Small intestine (tissue), 7 donors: Measurements from ENCODE around the gene CLIC6. TPM values are rescaled to one million over a fixed set of nuclear protein-coding genes. Genes with fewer than 3 reads are reported as not detected.
"Not testable (repeated sequence)": the region's sequence is repeated elsewhere in the genome, so short reads cannot be mapped to it uniquely, and the experiment has no call there.

Experiments
- DNase-seq, 2 donors: peaks; one replicate each; pipeline versions ENCODE4 v3.0.0 to v3.0.0-alpha.2; 2013
- FAIRE-seq: peaks from 2 replicates; lab custom pipeline; 2012; peaks lifted over from hg19 to GRCh38; lab: Jason Lieb, UNC
- H3K27ac ChIP-seq, 3 donors: one replicate each; pipeline ENCODE4 v1.5.1; 2013; ENCODE audit warnings: low read length in 2 of 3, mild to moderate bottlenecking in 2 of 3, control low read depth in 1 of 3, inconsistent platforms in 1 of 3, low read depth in 1 of 3, moderate library complexity in 1 of 3
- H3K27me3 ChIP-seq, 3 donors: one replicate each; pipeline ENCODE4 v1.6.1; 2013; ENCODE audit warnings: low read length in 3 of 3, inconsistent platforms in 1 of 3; ENCODE audit not compliant: control insufficient read depth in 3 of 3, insufficient read depth in 3 of 3
- H3K36me3 ChIP-seq, 3 donors: one replicate each; pipeline ENCODE4 v1.6.1; 2013; ENCODE audit warnings: low read length in 3 of 3, inconsistent platforms in 1 of 3, low read depth in 1 of 3, mild to moderate bottlenecking in 1 of 3, moderate library complexity in 1 of 3; ENCODE audit not compliant: control insufficient read depth in 3 of 3, insufficient read depth in 2 of 3
- H3K4me1 ChIP-seq, 3 donors: one replicate each; pipeline ENCODE4 v1.6.1; 2013; ENCODE audit warnings: low read length in 2 of 3, inconsistent platforms in 1 of 3, low read depth in 1 of 3, mild to moderate bottlenecking in 1 of 3, moderate library complexity in 1 of 3; ENCODE audit not compliant: control insufficient read depth in 3 of 3, insufficient read depth in 2 of 3
- H3K4me3 ChIP-seq, 3 donors: one replicate each; pipeline ENCODE4 v1.5.1; 2013; ENCODE audit warnings: low read length in 3 of 3, control low read depth in 1 of 3, inconsistent platforms in 1 of 3, low read depth in 1 of 3, mild to moderate bottlenecking in 1 of 3, moderate library complexity in 1 of 3
- H3K9me3 ChIP-seq, 2 donors: one replicate each; pipeline ENCODE4 v1.6.1; 2013; ENCODE audit warnings: low read depth in 1 of 2, low read length in 1 of 2; ENCODE audit not compliant: control insufficient read depth in 2 of 2, insufficient read depth in 1 of 2
- WGBS, 3 donors: extraction: QIAGEN DNeasy Blood & Tissue Kit; methylation state at CpG; one replicate each; pipeline ENCODE4 v1.1.7; 2013; 5-methylcytosine and 5-hydroxymethylcytosine counted together
- polyA plus RNA-seq, 4 donors: library from polyadenylated mRNA; stranded (reverse) in 3 of 4; unstranded in 1 of 4; fragments of 200-250 nt in 3 of 4; fragments of 120-200 nt in 1 of 4; gene quantifications; one replicate each; pipeline versions ENCODE4 v1.2.1 to v1.2.3, GENCODE V29; 2013
- donor health status: healthy with polysubstance abuse.
- donor health status: control.
- donor health status: control.
- donor health status: Bipolar disorder and iron deficiency.
- donor health status: healthy.

CLIC6 gene
- polyA plus RNA-seq, 4 donors: 0.22 to 13.8 (median 2.0) TPM

- WGBS, 3 donors: 4 to 12% (median 8%) methylated on average over 41 to 74 of the region's 74 CpGs
- Histone ChIP-seq H3K27me3 (peaks cover 7 to 22% (median 9%) of the 10 kb centered on the region in 3 donors), H3K4me3 (peak overlapping the region; percentile 29 to 70 (median 52)), H3K9me3 (no peaks in the 10 kb centered on the region), H3K27ac (no peak overlapping the region), H3K4me1 (peaks cover 0 to 12% (median 0%) of the 10 kb centered on the region in 3 donors), H3K36me3 (no peaks in the 10 kb centered on the region)
- DNase-seq: peak in 1 of 2 donors; percentile 72
- no peak for FAIRE-seq
Observed at GRCh38 chr21:34669149-34669879, 520 bp downstream of the CLIC6 start.

DNA sequence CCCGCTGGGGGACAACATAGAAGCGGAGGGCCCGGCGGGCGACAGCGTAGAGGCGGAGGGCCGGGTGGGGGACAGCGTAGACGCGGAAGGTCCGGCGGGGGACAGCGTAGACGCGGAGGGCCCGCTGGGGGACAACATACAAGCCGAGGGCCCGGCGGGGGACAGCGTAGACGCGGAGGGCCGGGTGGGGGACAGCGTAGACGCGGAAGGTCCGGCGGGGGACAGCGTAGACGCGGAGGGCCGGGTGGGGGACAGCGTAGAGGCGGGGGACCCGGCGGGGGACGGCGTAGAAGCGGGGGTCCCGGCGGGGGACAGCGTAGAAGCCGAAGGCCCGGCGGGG is 1.1 kb downstream of the CLIC6 start:
- not testable (repeated sequence) for H3K36me3 ChIP-seq, H3K9me3 ChIP-seq, DNase-seq, FAIRE-seq
- peaks cover 7 to 22% (median 9%) of the 10 kb centered on the region in 3 donors for H3K27me3 ChIP-seq
- peaks cover 0 to 12% (median 0%) of the 10 kb centered on the region in 3 donors for H3K4me1 ChIP-seq
- H3K27ac ChIP-seq: peak overlapping the region in 1 of 3 donors; percentile 15
- 2 to 8% (median 2%) methylated on average over 17 to 46 of the region's 46 CpGs for WGBS, 3 donors
- H3K4me3 ChIP-seq: peak overlapping the region; percentile 52 to 70 (median 57)

GRCh38 chr21:34670220-34670961 is 1.6 kb downstream of the CLIC6 start:
- H3K27ac ChIP-seq: peak overlapping the region in 2 of 3 donors; percentile 15 to 30
- FAIRE-seq: no peak
- 0 to 2% (median 1%) methylated on average over 55 to 70 of the region's 70 CpGs for WGBS, 3 donors

DNA sequence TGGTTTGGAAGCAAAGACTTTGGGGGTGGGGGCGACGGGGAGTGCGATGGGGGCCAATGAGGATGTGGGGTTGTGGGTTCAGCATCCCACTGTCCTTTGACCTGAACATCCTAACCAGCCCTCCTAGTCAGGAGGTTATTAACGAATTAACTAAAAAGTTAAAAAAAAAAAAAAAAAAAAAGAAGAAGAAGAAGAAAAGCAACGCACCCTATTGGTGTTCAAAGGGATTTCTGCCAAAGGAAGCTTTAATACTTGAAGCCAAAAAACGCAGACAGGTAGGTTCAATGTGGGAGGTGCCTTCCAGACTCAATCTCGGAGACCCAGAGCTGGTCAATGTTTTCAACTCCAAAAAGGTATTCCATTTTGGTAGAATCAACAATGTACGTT is 2.2 kb downstream of the CLIC6 start:
- no peak for FAIRE-seq
- no peak overlapping the region for H3K27ac ChIP-seq
- H3K27me3 ChIP-seq: peaks cover 7 to 19% (median 9%) of the 10 kb centered on the region in 3 donors

More at GRCh38 chr21:34670220-34670961, 1.6 kb downstream of the CLIC6 start:
- DNase-seq: peak in 1 of 2 donors; percentile 70
- H3K27me3 ChIP-seq: peaks cover 7 to 22% (median 9%) of the 10 kb centered on the region in 3 donors
- H3K4me3 ChIP-seq: peak overlapping the region; percentile 52 to 70 (median 57)
- peaks cover 0 to 12% (median 0%) of the 10 kb centered on the region in 3 donors for H3K4me1 ChIP-seq
- peaks cover 0 to under 1% (median 0%) of the 10 kb centered on the region in 3 donors for H3K36me3 ChIP-seq
- H3K9me3 ChIP-seq: no peaks in the 10 kb centered on the region

DNA sequence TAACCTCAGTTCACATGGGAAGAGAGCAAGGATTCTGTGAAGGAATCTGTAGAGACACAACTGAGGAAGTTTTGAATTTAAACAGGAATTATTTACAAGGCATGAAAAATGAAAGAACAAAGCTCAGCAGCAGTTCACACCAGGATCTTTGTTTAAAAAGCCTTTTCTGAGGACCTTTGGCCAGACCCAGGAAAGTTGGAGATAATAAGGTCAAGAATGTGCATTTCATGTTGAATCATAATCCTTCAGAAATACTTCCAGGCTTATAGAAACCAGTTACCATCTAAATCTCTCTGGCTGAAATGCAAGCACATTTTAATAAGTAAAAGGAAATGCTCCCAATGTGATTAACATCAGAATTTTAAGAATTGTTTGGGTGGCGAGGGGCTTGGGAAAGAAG is 2.7 kb downstream of the CLIC6 start:
- H3K27ac ChIP-seq: peak overlapping the region in 1 of 3 donors; percentile 69
- peaks cover 0 to 12% (median 0%) of the 10 kb centered on the region in 3 donors for H3K4me1 ChIP-seq
- peak overlapping the region in 1 of 3 donors; percentile 70 for H3K4me3 ChIP-seq
- WGBS, 3 donors: 60 to 77% (median 70%) methylated on average over 1 of the region's 1 CpG
- DNase-seq (peak in 1 of 2 donors; percentile 56), FAIRE-seq (no peak)
- H3K36me3 ChIP-seq: peaks cover 0 to 5% (median 0%) of the 10 kb centered on the region in 3 donors
- H3K27me3 ChIP-seq: peaks cover 7 to 20% (median 9%) of the 10 kb centered on the region in 3 donors
- H3K9me3 ChIP-seq: no peaks in the 10 kb centered on the region

More for the DNA sequence above, 2.2 kb downstream of the CLIC6 start:
- Histone ChIP-seq H3K4me3 (peak overlapping the region; percentile 52 to 70 (median 57)), H3K4me1 (peaks cover 0 to 12% (median 0%) of the 10 kb centered on the region in 3 donors), H3K9me3 (no peaks in the 10 kb centered on the region), H3K36me3 (peaks cover 0 to 5% (median 0%) of the 10 kb centered on the region in 3 donors)
- 3 to 11% (median 8%) methylated on average over 8 of the region's 8 CpGs for WGBS, 3 donors
- no peak for DNase-seq

GRCh38 chr21:34671891-34672290 is 3.1 kb downstream of the CLIC6 start:
- H3K4me1 ChIP-seq: peaks cover 0 to 12% (median 0%) of the 10 kb centered on the region in 3 donors
- H3K27me3 ChIP-seq: peaks cover 7 to 20% (median 9%) of the 10 kb centered on the region in 3 donors
- peak overlapping the region in 1 of 3 donors; percentile 69 for H3K27ac ChIP-seq
- FAIRE-seq (no peak), DNase-seq (no peak)
- peak overlapping the region in 1 of 3 donors; percentile 6 for H3K4me3 ChIP-seq
- no peaks in the 10 kb centered on the region for H3K9me3 ChIP-seq
- H3K36me3 ChIP-seq: peaks cover 0 to 5% (median 0%) of the 10 kb centered on the region in 3 donors
- WGBS, 3 donors: 61 to 71% (median 70%) methylated on average over 4 of the region's 4 CpGs

GRCh38 chr21:34673006-34673405 is 4.2 kb downstream of the CLIC6 start:
- Histone ChIP-seq H3K27ac (peak overlapping the region in 1 of 3 donors; percentile 69), H3K9me3 (no peaks in the 10 kb centered on the region), H3K27me3 (peaks cover 7 to 20% (median 9%) of the 10 kb centered on the region in 3 donors), H3K4me1 (peaks cover 0 to 12% (median 0%) of the 10 kb centered on the region in 3 donors), H3K4me3 (no peak overlapping the region), H3K36me3 (peaks cover 0 to 5% (median 0%) of the 10 kb centered on the region in 3 donors)
- no peak for DNase-seq
- WGBS, 3 donors: 51 to 76% (median 57%) methylated on average over 3 of the region's 3 CpGs
- no peak for FAIRE-seq

GRCh38 chr21:34674468-34674867 is 5.7 kb downstream of the CLIC6 start:
- no peak for DNase-seq
- H3K27ac ChIP-seq: no peak overlapping the region
- peaks cover 0 to 12% (median 0%) of the 10 kb centered on the region in 3 donors for H3K4me1 ChIP-seq
- no peak overlapping the region for H3K4me3 ChIP-seq
- H3K27me3 ChIP-seq: peaks cover 3 to 12% (median 9%) of the 10 kb centered on the region in 3 donors
- FAIRE-seq: no peak
- peaks cover 0 to 5% (median 0%) of the 10 kb centered on the region in 3 donors for H3K36me3 ChIP-seq
- H3K9me3 ChIP-seq: peaks cover 0 to 1% of the 10 kb centered on the region in 2 donors
